Medulla oblongata (tissue), 1 donor: ENCODE measurements around the gene INHBE.
"Not testable (repeated sequence)": the region's sequence is repeated elsewhere in the genome, so short reads cannot be mapped to it uniquely, and the experiment has no call there.

Experiments used
- DNase-seq: peaks from one replicate; pipeline ENCODE4 v3.0.0-alpha.2; 2015; ENCODE audit errors: extremely low spot score

Gene INHBE

GRCh38 chr12:57454566-57455373 lies at the start of gene INHBE:
Gene INHBE (plus strand): TSS chr12:57455307. CDS start chr12:57455537, 230 bp downstream.
- DNase-seq: no peak

DNA sequence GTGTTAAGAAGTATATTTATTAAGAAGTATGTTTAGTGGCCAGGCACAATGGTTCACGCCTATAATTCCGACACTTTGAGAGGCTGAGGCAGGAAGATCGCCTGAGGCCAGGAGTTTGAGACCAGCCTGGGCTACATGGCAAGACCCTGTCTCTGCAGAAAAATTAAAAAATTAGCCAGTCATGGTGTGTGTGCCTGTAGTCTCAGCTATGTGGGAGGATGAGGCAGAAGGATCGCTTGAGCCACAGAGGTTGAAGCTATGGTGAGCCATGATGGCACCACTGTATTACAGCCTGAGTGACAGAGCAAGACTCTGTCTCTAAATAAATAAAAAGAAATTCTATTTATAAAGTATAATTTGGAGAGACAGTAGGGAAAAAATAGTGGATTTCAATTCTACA lies 44.6 kb upstream of the INHBE start:
- DNase-seq: no peak

- DNase-seq: not testable (repeated sequence)
Observed at GRCh38 chr12:57414160-57414559, 40.9 kb upstream of the INHBE start.

DNA sequence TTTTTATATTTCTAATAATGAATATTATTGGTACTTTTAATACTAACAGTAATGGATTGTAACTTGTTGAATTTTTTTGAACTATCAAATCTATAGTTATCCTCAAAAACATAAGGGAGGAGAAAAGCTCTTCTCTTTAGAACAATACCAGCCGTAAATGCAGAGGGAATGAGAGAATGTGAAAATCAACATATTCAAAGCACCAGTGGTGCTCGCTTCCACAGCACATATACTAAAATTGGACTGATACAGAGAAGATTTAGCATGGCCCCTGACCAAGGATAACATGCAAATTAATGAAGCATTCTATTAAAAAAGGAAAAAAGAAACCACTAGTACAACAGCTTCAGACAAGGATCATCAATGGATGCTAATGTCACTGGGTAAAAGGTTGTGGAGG lies 40.0 kb upstream of the INHBE start:
- DNase-seq: no peak

- DNase-seq: no peak
Observed at GRCh38 chr12:57416039-57416996, 38.8 kb upstream of the INHBE start.

DNA sequence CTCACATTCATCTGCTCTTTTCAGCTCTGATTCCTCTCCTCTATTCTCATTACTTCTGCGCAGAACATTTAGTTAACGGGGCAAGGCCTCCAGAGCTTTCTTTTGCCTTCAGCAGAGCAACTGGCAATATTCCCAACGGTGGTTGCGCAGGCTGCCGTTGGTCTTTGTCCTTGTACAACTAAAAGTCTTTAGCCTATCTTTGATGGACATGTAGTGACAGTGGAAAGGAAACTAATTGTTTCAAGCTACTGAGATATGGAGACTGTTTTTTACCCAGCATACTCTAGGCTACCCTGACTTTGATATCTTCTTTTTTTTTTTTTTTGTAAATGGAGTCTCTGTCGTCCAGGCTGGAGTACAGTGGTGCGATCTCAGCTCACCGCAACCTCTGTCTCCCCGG lies 36.9 kb upstream of the INHBE start:
- DNase-seq: peak; percentile 35

DNA sequence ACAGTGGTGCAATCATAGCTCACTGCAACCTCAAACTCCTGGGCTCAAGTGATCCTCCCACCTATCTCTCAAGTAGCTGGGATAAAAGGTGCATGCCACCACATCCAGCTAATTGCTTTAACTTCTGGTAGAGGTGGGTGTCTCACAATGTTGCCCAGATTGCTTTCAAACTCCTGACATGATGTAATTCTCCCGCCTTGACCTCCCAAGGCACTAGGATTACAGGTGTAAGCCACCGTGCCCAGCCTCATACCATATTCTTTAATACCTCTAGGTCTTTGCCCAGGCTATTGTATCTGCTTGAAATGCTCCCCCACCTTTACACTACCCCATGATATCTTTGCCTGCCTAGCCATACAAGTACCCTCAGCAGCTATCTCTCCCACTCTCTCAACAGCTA lies 35.6 kb upstream of the INHBE start:
- no peak for DNase-seq

DNA sequence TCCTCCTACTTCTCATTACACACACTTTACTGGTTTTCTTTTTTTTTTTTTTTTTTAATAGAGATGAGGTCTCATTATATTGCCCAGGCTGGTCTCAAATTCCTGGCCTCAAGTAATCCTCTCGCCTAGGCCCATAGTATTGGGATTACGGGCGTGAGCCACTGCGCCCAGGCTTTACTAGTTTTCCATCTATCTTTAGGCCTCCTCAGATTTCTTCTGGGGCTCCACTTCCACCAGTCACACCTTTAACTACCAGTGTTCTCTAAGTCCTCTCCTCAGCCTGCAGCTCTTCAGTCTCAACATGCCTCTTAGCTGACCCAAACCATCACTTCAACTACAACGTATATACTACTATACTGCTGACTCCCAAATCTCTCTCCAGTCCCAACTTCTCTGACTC lies 34.6 kb upstream of the INHBE start:
- no peak for DNase-seq

- DNase-seq: not testable (repeated sequence)
Observed at GRCh38 chr12:57426948-57427347, 28.2 kb upstream of the INHBE start.

GRCh38 chr12:57428965-57429364 lies 26.1 kb upstream of the INHBE start:
- no peak for DNase-seq

- DNase-seq: no peak
Observed at GRCh38 chr12:57429473-57430111, 25.5 kb upstream of the INHBE start.

DNA sequence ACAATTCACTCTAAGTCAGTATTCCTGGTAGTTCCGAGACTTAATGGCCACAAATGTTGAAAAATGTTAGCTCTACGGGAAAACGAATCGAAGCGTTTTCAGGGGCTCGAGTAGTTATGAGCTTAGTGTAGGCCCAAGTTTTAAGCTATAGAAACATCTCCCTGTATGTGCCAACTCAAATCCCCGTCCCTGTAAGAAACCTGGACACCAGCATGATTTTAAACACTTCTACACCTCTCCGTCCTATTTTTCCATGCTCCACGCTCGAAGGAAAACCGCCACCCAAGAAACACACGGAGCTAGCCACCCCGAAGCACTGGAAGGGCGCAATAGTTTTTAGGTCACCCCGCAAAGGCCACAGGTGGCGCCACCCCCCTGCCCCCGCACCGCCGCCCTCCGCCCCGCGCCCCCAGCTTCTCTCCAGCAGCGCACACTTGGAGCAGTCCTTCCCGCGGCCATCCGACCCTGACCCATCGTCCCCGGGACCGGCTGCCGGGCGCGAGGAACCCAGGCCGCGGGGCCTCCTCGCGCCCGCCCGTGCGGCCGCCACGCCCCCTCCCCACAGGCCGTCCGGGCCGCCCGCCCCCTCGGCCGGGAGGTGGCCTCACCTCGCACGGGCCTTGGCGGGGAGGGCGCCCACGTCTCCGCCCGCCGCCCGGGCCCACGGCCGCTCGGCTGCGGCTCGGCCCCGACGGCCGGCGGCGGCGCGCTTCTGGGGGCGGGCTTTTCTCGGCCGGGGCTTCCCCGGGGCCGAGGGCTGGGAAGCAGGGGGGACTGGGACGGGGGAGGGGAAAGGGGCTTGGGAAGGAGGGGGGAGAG lies 24.8 kb upstream of the INHBE start:
- DNase-seq: peak; percentile 19

- peak; percentile 92 for DNase-seq
Observed at GRCh38 chr12:57430931-57431566, 24.1 kb upstream of the INHBE start, which contains the start of gene R3HDM2. Gene R3HDM2 (minus strand): TSS chr12:57431043. CDS start chr12:57310428, 120,615 bp downstream.

- no peak for DNase-seq
Observed at GRCh38 chr12:57431654-57432188, 23.4 kb upstream of the INHBE start.

- no peak for DNase-seq
Observed at GRCh38 chr12:57433370-57433769, 21.7 kb upstream of the INHBE start.

GRCh38 chr12:57434517-57435223 lies 20.4 kb upstream of the INHBE start, which contains the start of gene INHBC:
Gene INHBC (plus strand): TSS chr12:57434784. CDS start chr12:57434887, 103 bp downstream.
- no peak for DNase-seq

DNA sequence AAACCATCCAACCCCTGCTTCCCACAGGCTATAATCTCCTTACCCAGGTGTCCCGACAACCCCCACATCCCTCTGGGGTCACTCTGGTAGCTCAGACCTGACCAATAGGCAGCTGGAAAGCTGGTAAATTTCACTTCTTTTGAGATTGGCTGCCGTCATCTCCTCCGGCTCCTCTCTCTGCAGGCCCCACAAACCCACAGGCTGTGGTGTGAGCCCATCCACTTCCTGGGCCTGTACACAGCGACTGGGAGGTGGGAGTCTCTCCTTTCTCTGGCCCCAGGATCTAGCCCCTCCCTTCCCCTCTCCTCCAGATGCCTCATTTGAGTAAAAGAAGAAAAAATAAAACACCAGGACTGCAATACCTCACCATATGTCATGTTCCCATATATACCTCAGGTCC lies 19.8 kb upstream of the INHBE start:
- DNase-seq: no peak

DNA sequence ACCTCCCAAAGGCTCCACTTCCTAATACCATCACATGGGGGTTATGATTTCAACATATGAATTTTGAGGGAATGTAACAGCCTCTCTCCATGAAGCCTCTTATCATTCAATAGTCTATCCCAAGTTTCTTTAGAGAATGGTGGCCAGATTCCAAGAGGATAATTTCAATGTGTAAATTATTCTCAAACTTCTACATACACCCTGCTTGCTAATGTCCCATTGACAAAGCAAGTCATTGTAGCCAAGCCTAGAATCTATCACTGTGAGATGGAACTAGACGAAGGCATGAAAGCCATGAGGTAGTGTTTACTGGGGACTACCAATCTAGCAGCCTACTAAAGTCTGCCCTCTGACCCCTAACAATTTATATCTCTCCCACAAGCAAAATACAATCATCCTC lies 16.7 kb upstream of the INHBE start:
- DNase-seq: no peak

- DNase-seq: no peak
Observed at GRCh38 chr12:57439762-57440266, 15.3 kb upstream of the INHBE start.
